Trophoblast cell (in vitro differentiated cells and primary cell): ENCODE data around the gene ARL13B.

ENCODE experiments used
- DNase-seq, 2 donors: peaks; one replicate each; pipeline ENCODE4 v3.0.0-alpha.2; 2016
- H2AFZ ChIP-seq: 2 replicates; pipeline ENCODE4 v1.6.1; 2013; ENCODE audit warnings: low read length, moderate library complexity, mild to moderate bottlenecking; ENCODE audit not compliant: insufficient read depth, poor library complexity
- H2AK5ac ChIP-seq: 2 replicates; pipeline ENCODE4 v1.6.1; 2013; ENCODE audit warnings: mild to moderate bottlenecking, low read length
- H2BK120ac ChIP-seq: 2 replicates; pipeline ENCODE4 v1.6.1; 2013; ENCODE audit warnings: low read length, mild to moderate bottlenecking, moderate library complexity; ENCODE audit not compliant: insufficient read depth, poor library complexity
- H2BK12ac ChIP-seq: 2 replicates; pipeline ENCODE4 v1.6.1; 2013; ENCODE audit warnings: mild to moderate bottlenecking, low read length, moderate library complexity
- H2BK5ac ChIP-seq: 2 replicates; pipeline ENCODE4 v1.6.1; 2013; ENCODE audit warnings: low read length, low read depth, moderate library complexity, mild to moderate bottlenecking; ENCODE audit not compliant: poor library complexity
- H3K14ac ChIP-seq: 2 replicates; pipeline ENCODE4 v1.6.1; 2013; ENCODE audit warnings: mild to moderate bottlenecking, low read length
- H3K18ac ChIP-seq: 2 replicates; pipeline ENCODE4 v1.6.1; 2013; ENCODE audit warnings: mild to moderate bottlenecking, low read length
- H3K23ac ChIP-seq: 2 replicates; pipeline ENCODE4 v1.6.1; 2013; ENCODE audit warnings: low read length
- H3K27ac ChIP-seq: 2 replicates; pipeline ENCODE4 v1.5.1; 2013; ENCODE audit warnings: low read depth, mild to moderate bottlenecking, inconsistent platforms, low read length, moderate library complexity
- H3K27me3 ChIP-seq: 2 replicates; pipeline ENCODE4 v1.6.1; 2013; ENCODE audit warnings: inconsistent platforms, mild to moderate bottlenecking, low read length, moderate library complexity; ENCODE audit not compliant: insufficient read depth
- H3K36me3 ChIP-seq, 2 experiments: 1 replicate in 1 of 2; 2 replicates in 1 of 2; pipeline ENCODE4 v1.6.1; 2013; ENCODE audit warnings: low read length in 2 of 2, mild to moderate bottlenecking in 2 of 2, moderate library complexity in 1 of 2; ENCODE audit not compliant: insufficient read depth in 2 of 2, control insufficient read depth in 1 of 2
- H3K4ac ChIP-seq: 2 replicates; pipeline ENCODE4 v1.6.1; 2013; ENCODE audit warnings: low read depth, mild to moderate bottlenecking, low read length, moderate library complexity
- H3K4me1 ChIP-seq, 2 experiments: 1 replicate in 1 of 2; 2 replicates in 1 of 2; pipeline ENCODE4 v1.6.1; 2013; ENCODE audit warnings: low read length in 2 of 2, mild to moderate bottlenecking in 2 of 2, moderate library complexity in 1 of 2; ENCODE audit not compliant: insufficient read depth in 2 of 2, control insufficient read depth in 1 of 2
- H3K4me2 ChIP-seq: 2 replicates; pipeline ENCODE4 v1.6.1; 2013; ENCODE audit warnings: inconsistent platforms, mild to moderate bottlenecking, low read length, moderate library complexity
- H3K4me3 ChIP-seq: 2 replicates; pipeline ENCODE4 v1.5.1; 2013; ENCODE audit warnings: mild to moderate bottlenecking, low read depth, low read length, inconsistent platforms
- H3K79me1 ChIP-seq: one replicate; pipeline ENCODE4 v1.6.1; 2013; ENCODE audit warnings: low read length
- H3K79me2 ChIP-seq: 2 replicates; pipeline ENCODE4 v1.6.1; 2013; ENCODE audit warnings: low read length, mild to moderate bottlenecking; ENCODE audit not compliant: control insufficient read depth, insufficient read depth, poor library complexity
- H3K9ac ChIP-seq: 2 replicates; pipeline ENCODE4 v1.6.1; 2013; ENCODE audit warnings: mild to moderate bottlenecking, low read length
- H3K9me3 ChIP-seq: 2 replicates; pipeline ENCODE4 v1.6.1; 2013; ENCODE audit warnings: low read depth, mild to moderate bottlenecking, control low read depth, inconsistent platforms, low read length; ENCODE audit not compliant: insufficient read depth
- H4K12ac ChIP-seq: 2 replicates; pipeline ENCODE4 v1.6.1; 2013; ENCODE audit warnings: low read depth, mild to moderate bottlenecking, low read length, moderate library complexity
- H4K8ac ChIP-seq: 2 replicates; pipeline ENCODE4 v1.6.1; 2013; ENCODE audit warnings: low read depth, mild to moderate bottlenecking, low read length, moderate library complexity
- H4K91ac ChIP-seq: one replicate; pipeline ENCODE4 v1.6.1; 2013; ENCODE audit warnings: low read depth, mild to moderate bottlenecking, low read length, moderate library complexity
- WGBS: extraction: QIAGEN DNeasy Blood & Tissue Kit; methylation state at CpG from one replicate; pipeline ENCODE4 v1.1.7; 2013; ENCODE audit warnings: missing lambda C conversion rate; ENCODE audit not compliant: insufficient read length, insufficient coverage; ENCODE audit errors: extremely low coverage; 5-methylcytosine and 5-hydroxymethylcytosine counted together

The ARL13B gene

DNA sequence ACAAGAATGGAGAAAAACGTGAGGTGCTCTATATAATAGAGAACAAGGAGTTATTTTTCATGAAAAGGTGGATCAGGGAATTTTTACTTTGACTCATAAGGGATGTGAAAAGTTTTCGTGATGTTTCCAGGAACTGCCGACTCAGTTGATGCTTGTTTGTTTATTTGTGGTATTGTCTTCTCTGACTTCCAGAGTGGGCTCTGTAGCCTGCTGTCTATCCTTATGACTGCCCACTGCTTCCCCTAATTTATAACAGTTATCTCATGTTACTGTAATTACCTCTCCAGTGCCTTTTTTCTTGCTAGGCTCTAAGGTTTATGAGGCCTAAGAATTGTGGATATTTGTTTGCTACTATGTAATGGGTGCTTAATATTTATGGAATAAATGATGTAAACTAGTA is 12.3 kb downstream of the ARL13B start:
- H2BK120ac ChIP-seq, result no peak overlapping the region
- H3K4me1 ChIP-seq, result no peaks in the 10 kb centered on the region
- no peaks in the 10 kb centered on the region for H3K27me3 ChIP-seq
- H3K23ac ChIP-seq, result no peak overlapping the region
- H3K4me3 ChIP-seq, result no peak overlapping the region
- H3K79me1 ChIP-seq, result no peaks in the 10 kb centered on the region
- no peak overlapping the region for H2AFZ ChIP-seq
- no peaks in the 10 kb centered on the region for H3K36me3 ChIP-seq
- H3K4me2 ChIP-seq, result no peak overlapping the region
- H3K9me3 ChIP-seq, result no peaks in the 10 kb centered on the region
- H2AK5ac ChIP-seq, result no peak overlapping the region
- no peak overlapping the region for H3K4ac ChIP-seq
- H4K91ac ChIP-seq, result no peak overlapping the region
- no peak overlapping the region for H2BK5ac ChIP-seq
- H4K8ac ChIP-seq, result no peak overlapping the region
- no peak overlapping the region for H3K27ac ChIP-seq
- no peak overlapping the region for H4K12ac ChIP-seq
- no peak for DNase-seq
- H3K79me2 ChIP-seq, result no peaks in the 10 kb centered on the region
- no CpG with 5 or more reads among the region's 3 CpGs for WGBS
- no peak overlapping the region for H3K9ac ChIP-seq
- no peak overlapping the region for H2BK12ac ChIP-seq
- no peak overlapping the region for H3K18ac ChIP-seq
- no peak overlapping the region for H3K14ac ChIP-seq

DNA sequence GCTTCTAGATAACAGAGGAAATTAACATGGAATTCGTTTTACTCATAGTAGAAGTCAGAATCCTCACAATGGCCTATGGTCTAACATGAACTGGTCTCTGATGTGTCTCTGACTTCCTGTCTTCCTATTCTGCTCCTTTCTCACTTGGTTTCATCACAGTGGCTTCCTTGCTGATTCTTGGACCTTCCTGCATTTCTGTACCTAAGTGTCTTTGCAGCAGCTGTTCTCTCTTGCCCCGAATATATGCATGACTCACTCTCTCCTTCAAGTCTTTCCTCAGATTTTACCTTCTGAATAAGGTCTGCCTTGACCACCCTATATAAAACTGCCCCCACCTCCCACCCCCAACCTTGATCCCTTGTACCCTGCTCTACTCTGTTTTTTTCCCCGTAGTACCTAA is 14.1 kb downstream of the ARL13B start:
- DNase-seq, result no peak
- no peaks in the 10 kb centered on the region for H3K4me1 ChIP-seq
- no peak overlapping the region for H2AFZ ChIP-seq

DNA sequence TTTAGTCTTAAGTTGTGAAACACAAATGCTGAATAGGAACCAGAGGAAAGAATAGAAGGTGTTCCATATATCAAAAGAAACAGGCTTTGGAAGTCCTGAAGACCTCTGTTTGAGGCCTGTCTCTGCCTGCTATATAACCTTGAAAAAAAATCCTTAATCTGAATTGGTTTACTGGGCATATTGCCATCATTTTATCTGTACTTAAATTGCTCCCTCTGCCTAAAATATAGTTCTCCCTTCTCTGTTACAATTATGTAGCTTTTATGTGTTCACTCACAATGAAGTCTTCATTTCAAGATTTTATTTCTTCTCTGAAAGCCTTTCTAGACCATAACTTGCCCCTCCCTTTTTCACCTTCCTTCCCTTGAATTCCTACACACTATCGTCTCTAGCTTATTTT is 21.2 kb downstream of the ARL13B start:
- no peak overlapping the region for H2BK5ac ChIP-seq
- H4K12ac ChIP-seq, result no peak overlapping the region
- no peak overlapping the region for H3K27ac ChIP-seq
- H4K8ac ChIP-seq, result no peak overlapping the region
- H3K79me1 ChIP-seq, result no peaks in the 10 kb centered on the region
- H3K79me2 ChIP-seq, result no peaks in the 10 kb centered on the region
- H3K23ac ChIP-seq, result no peak overlapping the region
- H2AFZ ChIP-seq, result no peak overlapping the region
- H4K91ac ChIP-seq, result no peak overlapping the region
- H3K36me3 ChIP-seq, result no peaks in the 10 kb centered on the region
- no peak for DNase-seq
- H3K27me3 ChIP-seq, result no peaks in the 10 kb centered on the region
- no peak overlapping the region for H3K14ac ChIP-seq
- WGBS, result no CpG with 5 or more reads among the region's 1 CpG
- no peak overlapping the region for H2BK12ac ChIP-seq
- H3K18ac ChIP-seq, result no peak overlapping the region
- H3K9me3 ChIP-seq, result no peaks in the 10 kb centered on the region
- no peak overlapping the region for H2AK5ac ChIP-seq
- no peak overlapping the region for H3K4me2 ChIP-seq
- no peak overlapping the region for H3K4me3 ChIP-seq
- no peak overlapping the region for H3K9ac ChIP-seq
- no peak overlapping the region for H2BK120ac ChIP-seq
- no peak overlapping the region for H3K4ac ChIP-seq
- no peaks in the 10 kb centered on the region for H3K4me1 ChIP-seq

More for the DNA sequence above, 14.1 kb downstream of the ARL13B start:
- Histone ChIP-seq H2BK120ac (no peak overlapping the region), H3K4me3 (no peak overlapping the region), H2AK5ac (no peak overlapping the region), H3K4me2 (no peak overlapping the region), H3K9ac (no peak overlapping the region), H3K27me3 (no peaks in the 10 kb centered on the region), H3K79me2 (no peaks in the 10 kb centered on the region), H3K79me1 (no peaks in the 10 kb centered on the region), H2BK5ac (no peak overlapping the region), H3K27ac (no peak overlapping the region), H2BK12ac (no peak overlapping the region), H3K9me3 (no peaks in the 10 kb centered on the region), H3K14ac (no peak overlapping the region), H3K4ac (no peak overlapping the region), H3K36me3 (no peaks in the 10 kb centered on the region), H3K18ac (no peak overlapping the region), H4K12ac (no peak overlapping the region), H4K91ac (no peak overlapping the region), H3K23ac (no peak overlapping the region), H4K8ac (no peak overlapping the region)
- no CpG with 5 or more reads among the region's 3 CpGs for WGBS

DNA sequence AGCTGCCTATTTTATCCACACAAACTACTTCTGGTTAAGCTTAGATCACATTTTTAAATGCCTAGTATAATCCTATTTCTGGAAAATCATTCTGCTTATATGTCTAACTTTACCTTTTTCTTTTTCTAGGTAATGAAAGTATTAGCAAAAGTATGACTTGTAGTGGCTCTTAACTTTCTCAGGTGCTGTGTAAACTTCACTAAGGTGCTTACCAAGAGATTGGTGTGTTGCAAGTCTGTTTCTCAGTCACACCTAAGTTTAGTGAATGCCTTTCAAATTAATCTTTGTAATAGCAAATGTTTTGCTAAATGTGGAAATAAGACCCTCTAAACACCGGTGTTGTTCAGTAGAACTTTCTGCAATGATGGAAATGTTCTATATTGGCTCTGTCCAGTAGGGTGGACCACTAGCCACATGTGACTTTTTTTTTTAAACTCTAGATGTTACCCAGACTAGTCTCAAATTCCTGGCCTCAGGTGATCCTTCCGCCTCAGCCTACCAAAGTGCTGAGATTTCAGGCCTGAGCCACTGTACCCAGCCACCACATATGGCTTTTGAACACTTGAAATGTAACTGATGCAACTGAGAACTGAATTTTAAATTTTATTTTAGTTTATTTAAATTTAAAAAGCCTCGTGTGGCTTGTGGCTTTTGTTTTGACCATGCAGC is 22.0 kb downstream of the ARL13B start:
- no peak overlapping the region for H3K4me2 ChIP-seq
- no peaks in the 10 kb centered on the region for H3K27me3 ChIP-seq
- no CpG with 5 or more reads among the region's 3 CpGs for WGBS
- no peak overlapping the region for H2BK5ac ChIP-seq
- H3K9ac ChIP-seq, result no peak overlapping the region
- H3K27ac ChIP-seq, result no peak overlapping the region
- H3K14ac ChIP-seq, result no peak overlapping the region
- H3K4me1 ChIP-seq, result no peaks in the 10 kb centered on the region
- no peaks in the 10 kb centered on the region for H3K79me1 ChIP-seq
- H3K23ac ChIP-seq, result no peak overlapping the region
- H2BK120ac ChIP-seq, result no peak overlapping the region
- H2AK5ac ChIP-seq, result no peak overlapping the region
- H3K4ac ChIP-seq, result no peak overlapping the region
- H3K79me2 ChIP-seq, result no peaks in the 10 kb centered on the region
- H3K18ac ChIP-seq, result no peak overlapping the region
- no peak overlapping the region for H2BK12ac ChIP-seq
- no peaks in the 10 kb centered on the region for H3K9me3 ChIP-seq
- DNase-seq, result no peak
- H3K36me3 ChIP-seq, result no peaks in the 10 kb centered on the region
- H3K4me3 ChIP-seq, result no peak overlapping the region
- H2AFZ ChIP-seq, result no peak overlapping the region
- no peak overlapping the region for H4K8ac ChIP-seq
- H4K91ac ChIP-seq, result no peak overlapping the region
- H4K12ac ChIP-seq, result no peak overlapping the region
